ENCODE measurements around the gene PLK3. TPM values are rescaled to one million over a fixed set of nuclear protein-coding genes. Genes with fewer than 3 reads are reported as not detected.
"Not testable (repeated sequence)": the region's sequence is repeated elsewhere in the genome, so short reads cannot be mapped to it uniquely, and the experiment has no call there.

The PLK3 gene
- total and polyA plus RNA-seq, 4 donors = 16.9 to 78.5 (median 37.0) TPM

- Histone ChIP-seq H3K27me3 (ENCODE audit: control insufficient read depth in 3 of 3, insufficient read depth in 3 of 3, low read length in 2 of 3) (no peaks in the 10 kb centered on the region), H3K9ac (ENCODE audit: insufficient read depth in 1 of 2, low read length in 2 of 2) (no peak overlapping the region), H3K27ac (ENCODE audit: low read depth in 1 of 2, low read length in 1 of 2) (no peak overlapping the region), H3K36me3 (ENCODE audit: control insufficient read depth in 4 of 4, insufficient read depth in 4 of 4, low read length in 4 of 4) (peaks cover 0 to 8% (median 0%) of the 10 kb centered on the region in 4 donors), H3K4me3 (no peak overlapping the region), H3K9me3 (ENCODE audit: control insufficient read depth in 4 of 4, insufficient read depth in 3 of 4, low read length in 3 of 4) (no peaks in the 10 kb centered on the region), H3K4me1 (ENCODE audit: control insufficient read depth in 5 of 5, insufficient read depth in 5 of 5, low read length in 5 of 5) (peaks cover 0 to 10% (median under 1%) of the 10 kb centered on the region in 5 donors)
- no peak for ATAC-seq (ENCODE audit: insufficient read depth, low FRiP score)
- no peak for TF ChIP-seq CTCF (IDR thresholded peaks at IDR 0.05; ENCODE audit: control extremely low read depth, extremely low read depth)
- 36 to 50% methylated on average over 7 of the region's 7 CpGs for WGBS, 2 donors
- no peak for DNase-seq
Measured at GRCh38 chr1:44834328-44834727, 34.2 kb downstream of the PLK3 start.

- Histone ChIP-seq H3K9me3 (ENCODE audit: control insufficient read depth in 4 of 4, insufficient read depth in 3 of 4, low read length in 3 of 4) (no peaks in the 10 kb centered on the region), H3K27ac (ENCODE audit: low read depth in 1 of 2, low read length in 1 of 2) (no peak overlapping the region), H3K4me1 (ENCODE audit: control insufficient read depth in 5 of 5, insufficient read depth in 5 of 5, low read length in 5 of 5) (peaks cover 0 to 13% (median 2%) of the 10 kb centered on the region in 5 donors), H3K27me3 (ENCODE audit: control insufficient read depth in 3 of 3, insufficient read depth in 3 of 3, low read length in 2 of 3) (no peaks in the 10 kb centered on the region), H3K9ac (ENCODE audit: insufficient read depth in 1 of 2, low read length in 2 of 2) (no peak overlapping the region), H3K4me3 (no peak overlapping the region), H3K36me3 (ENCODE audit: control insufficient read depth in 4 of 4, insufficient read depth in 4 of 4, low read length in 4 of 4) (peaks cover 0 to 8% (median 0%) of the 10 kb centered on the region in 4 donors)
- DNase-seq = peak; percentile 78 to 88 (median 82)
- peak; percentile 66 for ATAC-seq (ENCODE audit: insufficient read depth, low FRiP score)
- WGBS, 2 donors = 67 to 71% methylated on average over 23 of the region's 23 CpGs
- peak; percentile 68 for TF ChIP-seq CTCF (IDR thresholded peaks at IDR 0.05; ENCODE audit: control extremely low read depth, extremely low read depth)
Measured at GRCh38 chr1:44835738-44836675, 35.8 kb downstream of the PLK3 start.

GRCh38 chr1:44838294-44838693 is 38.1 kb downstream of the PLK3 start:
- WGBS, 2 donors = 94 to 95% methylated on average over 11 of the region's 11 CpGs
- not testable (repeated sequence) for DNase-seq; ATAC-seq (ENCODE audit: insufficient read depth, low FRiP score)

DNA sequence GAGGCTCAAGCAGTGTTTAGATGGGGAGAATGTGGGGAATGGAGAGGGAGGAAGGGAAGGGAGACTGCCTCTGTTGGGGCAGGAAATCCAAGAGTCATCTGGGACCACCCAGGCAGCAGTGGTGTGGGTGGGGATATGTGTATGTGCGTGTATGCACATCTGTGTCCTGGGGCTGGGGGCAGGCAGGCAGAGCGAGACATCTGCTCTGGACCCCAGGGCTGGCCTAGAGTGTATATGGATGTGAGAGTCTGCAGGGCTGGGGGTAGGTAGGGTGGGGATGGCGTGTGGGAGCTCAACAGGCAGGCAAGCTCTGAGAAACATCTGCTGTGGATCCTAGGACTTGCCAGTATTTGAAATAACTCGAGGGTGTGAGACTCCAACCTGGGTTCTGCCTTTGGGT is 39.4 kb downstream of the PLK3 start:
- H3K9me3 ChIP-seq (ENCODE audit: control insufficient read depth in 4 of 4, insufficient read depth in 3 of 4, low read length in 3 of 4) = no peaks in the 10 kb centered on the region
- H3K27ac ChIP-seq (ENCODE audit: low read depth in 1 of 2, low read length in 1 of 2) = no peak overlapping the region
- WGBS, 2 donors = 74 to 89% methylated on average over 4 of the region's 4 CpGs
- ATAC-seq (ENCODE audit: insufficient read depth, low FRiP score) (no peak), DNase-seq (peak; percentile 66 to 79 (median 76))
- no peaks in the 10 kb centered on the region for H3K27me3 ChIP-seq (ENCODE audit: control insufficient read depth in 3 of 3, insufficient read depth in 3 of 3, low read length in 2 of 3)
- H3K4me1 ChIP-seq (ENCODE audit: control insufficient read depth in 5 of 5, insufficient read depth in 5 of 5, low read length in 5 of 5) = peaks cover 0 to 25% (median 4%) of the 10 kb centered on the region in 5 donors
- H3K36me3 ChIP-seq (ENCODE audit: control insufficient read depth in 4 of 4, insufficient read depth in 4 of 4, low read length in 4 of 4) = peaks cover 0 to 7% (median 0%) of the 10 kb centered on the region in 4 donors
- H3K4me3 ChIP-seq = no peak overlapping the region
- H3K9ac ChIP-seq (ENCODE audit: insufficient read depth in 1 of 2, low read length in 2 of 2) = no peak overlapping the region
- no peak for TF ChIP-seq CTCF (IDR thresholded peaks at IDR 0.05; ENCODE audit: control extremely low read depth, extremely low read depth)

More at GRCh38 chr1:44838294-44838693, 38.1 kb downstream of the PLK3 start:
- not testable (repeated sequence) for H3K9ac ChIP-seq (ENCODE audit: insufficient read depth in 1 of 2, low read length in 2 of 2); H3K27me3 ChIP-seq (ENCODE audit: control insufficient read depth in 3 of 3, insufficient read depth in 3 of 3, low read length in 2 of 3); H3K36me3 ChIP-seq (ENCODE audit: control insufficient read depth in 4 of 4, insufficient read depth in 4 of 4, low read length in 4 of 4); H3K4me3 ChIP-seq; H3K9me3 ChIP-seq (ENCODE audit: control insufficient read depth in 4 of 4, insufficient read depth in 3 of 4, low read length in 3 of 4); H3K27ac ChIP-seq (ENCODE audit: low read depth in 1 of 2, low read length in 1 of 2)
- peaks cover 0 to 19% (median 4%) of the 10 kb centered on the region in 5 donors for H3K4me1 ChIP-seq (ENCODE audit: control insufficient read depth in 5 of 5, insufficient read depth in 5 of 5, low read length in 5 of 5)
